ENCODE measurements around the gene SLC7A9.
"Not testable (repeated sequence)": the region's sequence is repeated elsewhere in the genome, so short reads cannot be mapped to it uniquely, and the experiment has no call there.

Gene SLC7A9

DNA sequence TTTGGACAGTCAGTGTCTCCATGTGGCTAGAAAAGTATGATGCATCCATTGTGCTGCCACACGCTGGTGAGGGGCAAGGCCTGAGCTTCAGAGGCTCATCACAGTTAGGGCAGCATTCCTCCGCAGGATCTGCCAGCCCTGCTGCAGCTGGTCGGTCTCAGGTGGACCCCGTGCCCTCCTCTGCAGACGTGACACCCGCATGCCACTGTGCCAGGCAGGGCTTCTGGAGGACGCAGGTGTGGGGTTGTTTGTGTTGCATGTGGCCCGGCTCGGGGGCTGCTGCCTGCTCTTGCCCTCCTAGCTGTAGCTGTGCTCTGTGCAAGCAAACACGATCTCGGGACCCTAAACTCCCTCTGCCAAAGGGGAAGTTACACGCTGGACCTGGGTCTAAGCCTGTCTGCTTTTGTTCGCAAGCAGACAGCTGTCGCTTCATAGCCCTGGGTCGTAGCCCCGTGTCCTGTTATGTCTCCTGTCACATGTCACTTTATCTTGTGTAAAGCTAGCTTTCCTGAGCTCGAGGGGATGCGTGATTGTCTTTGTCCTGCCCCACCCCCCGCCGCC, 45.3 kb downstream of the SLC7A9 start:
- no peak for DNase-seq

DNA sequence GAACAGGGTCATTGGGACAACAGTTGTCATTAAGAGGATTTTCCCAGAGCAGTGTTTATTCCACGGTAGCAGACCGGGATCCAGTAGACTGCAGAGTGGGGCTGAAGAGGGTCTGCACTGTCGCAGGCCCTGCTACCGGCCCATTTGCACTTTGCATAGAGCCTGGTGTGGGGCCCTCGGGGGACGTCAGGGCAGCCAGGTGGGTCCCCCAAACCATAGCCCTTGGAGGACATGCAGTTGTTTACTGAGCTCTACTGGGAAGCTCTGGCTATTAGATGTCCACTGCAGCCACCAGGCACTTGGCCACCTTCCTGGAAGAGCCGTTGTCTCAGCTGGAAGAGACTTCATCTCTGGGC, 45.8 kb downstream of the SLC7A9 start:
- DNase-seq: no peak

- DNase-seq: no peak
Measured at GRCh38 chr19:32822916-32823746, 46.4 kb downstream of the SLC7A9 start.

GRCh38 chr19:32819419-32820400, 49.9 kb downstream of the SLC7A9 start:
- no peak for DNase-seq

DNA sequence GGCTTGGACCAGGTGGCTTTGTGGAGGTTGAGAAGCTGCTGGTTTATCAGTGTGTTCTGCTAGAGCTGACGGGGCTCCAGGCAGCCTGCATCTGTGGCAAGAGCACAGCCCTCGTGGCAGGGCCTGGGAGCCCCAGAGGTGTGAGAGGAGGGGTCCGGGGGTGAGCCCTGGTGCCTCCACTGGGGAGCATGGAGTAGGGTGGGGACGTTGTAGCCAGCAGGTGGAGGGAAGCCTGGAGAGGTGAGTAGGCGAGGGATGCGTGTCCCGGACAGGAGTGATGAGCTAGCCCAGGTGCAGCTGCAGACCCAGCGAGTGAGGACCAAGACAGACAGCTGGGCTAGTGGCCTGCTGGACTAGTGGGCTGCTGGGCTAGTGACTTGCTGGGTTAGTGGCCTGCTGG, 51.0 kb downstream of the SLC7A9 start:
- no peak for DNase-seq

DNA sequence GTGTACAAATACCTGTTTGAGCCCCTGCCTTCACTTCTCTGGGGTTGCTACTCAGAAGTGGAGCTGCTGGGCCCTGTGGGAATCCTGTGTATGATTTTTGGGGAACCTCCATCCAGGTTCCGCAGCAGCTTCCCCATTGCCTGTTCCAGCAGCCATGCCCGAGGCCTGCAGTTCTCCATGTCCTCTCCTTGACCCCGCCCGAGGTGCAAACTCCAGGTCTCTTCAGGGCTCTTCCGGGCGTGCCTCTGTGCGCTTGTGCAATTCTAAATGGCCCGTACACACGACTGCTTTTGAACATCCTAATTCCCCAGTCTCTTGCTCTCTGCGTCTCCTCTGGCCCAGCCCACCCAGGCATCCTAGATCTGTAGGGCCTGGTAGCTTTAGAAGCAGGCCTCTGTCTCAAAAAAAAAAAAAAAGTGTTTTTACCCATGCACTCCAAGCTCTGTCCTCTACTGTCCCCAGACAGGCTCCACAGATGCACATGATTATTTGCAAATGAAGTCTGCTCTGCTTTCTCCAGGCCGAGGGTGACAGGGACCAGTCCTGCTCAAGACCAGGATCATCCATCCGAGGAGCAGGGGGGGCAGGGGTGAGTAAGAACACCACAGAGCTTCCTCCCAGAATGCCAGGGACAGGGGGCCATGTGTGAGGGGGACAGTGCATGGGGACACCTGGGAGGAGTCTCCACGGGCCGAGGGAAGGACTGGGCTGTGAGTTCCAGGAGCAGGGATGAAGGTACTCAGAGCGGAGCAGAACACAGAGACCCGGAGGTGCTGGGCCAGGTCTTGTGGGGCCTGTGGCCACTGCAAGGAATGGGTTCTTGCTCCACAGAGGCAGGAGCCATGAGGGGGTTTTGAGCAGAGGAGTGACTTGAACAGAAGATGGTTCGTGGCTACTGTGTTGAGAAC, 51.7 kb downstream of the SLC7A9 start:
- no peak for DNase-seq

- DNase-seq: no peak
Measured at GRCh38 chr19:32816555-32817099, 52.9 kb downstream of the SLC7A9 start.

- no peak for DNase-seq
Measured at GRCh38 chr19:32814624-32815023, 54.9 kb downstream of the SLC7A9 start.

DNA sequence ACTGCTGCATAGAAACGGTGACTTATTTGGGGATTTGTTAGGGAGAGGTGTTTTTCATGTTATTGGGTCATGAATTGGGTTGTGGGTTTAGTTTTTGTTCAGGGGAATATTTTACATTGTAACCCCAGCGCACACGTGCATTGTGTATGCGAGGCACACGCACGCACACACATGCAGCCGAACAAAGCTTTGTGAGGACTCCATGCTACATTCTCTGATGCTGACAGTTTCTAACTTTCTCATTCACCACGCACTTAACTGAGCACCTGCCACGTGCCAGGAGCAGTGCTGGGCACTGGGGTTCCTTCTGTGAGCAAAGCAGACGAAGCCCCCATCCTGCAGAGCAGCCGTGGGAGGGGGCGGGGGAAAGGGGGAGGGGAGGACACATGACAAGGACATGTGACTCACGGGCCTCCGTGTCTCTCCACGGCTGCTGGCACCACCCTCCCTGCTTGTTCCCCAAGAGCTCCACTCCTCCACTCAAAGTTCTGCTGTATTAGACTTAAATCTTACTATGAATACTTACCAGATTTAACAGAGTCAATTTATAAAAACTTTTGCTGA, 55.6 kb downstream of the SLC7A9 start:
- DNase-seq: no peak

DNA sequence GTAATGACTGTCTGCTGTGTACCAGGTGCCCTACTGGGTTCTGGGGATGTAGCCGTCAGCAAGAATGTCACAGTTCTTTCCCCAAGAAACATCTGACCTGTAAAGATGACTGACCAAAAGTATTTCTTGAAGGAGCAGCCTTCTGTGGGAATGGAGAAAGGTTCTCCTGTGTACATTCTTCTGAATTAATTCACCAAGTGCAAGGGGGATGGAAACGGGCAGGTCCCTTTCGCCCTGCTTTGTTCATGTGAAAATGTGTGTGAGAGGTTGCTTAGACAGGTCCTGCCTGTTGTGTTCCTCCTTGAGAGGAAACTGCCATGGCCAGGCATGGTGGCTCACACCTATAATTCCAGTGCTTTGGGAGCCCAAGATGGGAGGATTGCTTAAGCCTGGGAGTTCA, 57.0 kb downstream of the SLC7A9 start:
- no peak for DNase-seq

DNA sequence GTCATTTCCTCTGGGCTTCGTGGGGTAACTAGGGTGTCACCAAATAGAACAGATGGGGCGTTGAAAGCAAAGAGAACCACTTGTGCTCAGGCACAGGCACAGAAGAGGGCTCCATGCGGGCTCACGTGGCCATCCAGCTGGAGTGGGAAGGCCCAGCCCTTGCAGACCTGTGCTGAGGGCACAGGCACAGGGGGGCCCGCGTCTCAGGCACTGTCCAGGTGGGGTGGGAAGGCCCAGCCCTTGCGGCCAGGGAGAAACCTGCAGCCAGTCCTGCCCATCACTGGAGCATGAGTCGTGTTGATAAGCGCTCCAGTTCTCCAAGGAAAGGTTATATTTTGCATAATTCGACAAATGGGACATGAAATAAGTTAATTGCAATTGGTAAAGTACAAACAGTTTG, 57.5 kb downstream of the SLC7A9 start:
- DNase-seq: no peak

GRCh38 chr19:32811151-32811550, 58.4 kb downstream of the SLC7A9 start:
- DNase-seq: no peak

- no peak for DNase-seq
Measured at GRCh38 chr19:32810452-32810851, 59.1 kb downstream of the SLC7A9 start.

DNA sequence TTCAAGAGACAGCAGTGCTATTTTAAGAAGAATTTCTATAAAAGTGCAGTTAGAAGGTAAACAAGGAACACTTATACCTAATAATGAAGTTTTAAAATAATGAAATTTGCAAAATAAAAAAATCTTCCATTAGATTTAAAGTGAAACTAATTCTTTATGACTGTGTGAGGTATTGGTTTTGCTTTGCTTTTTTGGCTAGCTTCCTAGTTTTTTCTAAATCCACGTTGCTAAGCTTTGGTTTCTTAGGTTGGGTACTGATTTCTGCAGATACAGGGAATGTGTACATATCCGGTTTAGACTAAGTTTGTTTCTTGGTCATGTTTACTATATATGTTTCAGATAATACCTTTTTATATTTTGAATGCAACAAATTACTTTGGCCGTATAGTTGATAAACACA, 59.8 kb downstream of the SLC7A9 start:
- no peak for DNase-seq

- DNase-seq: no peak
Measured at GRCh38 chr19:32809254-32809653, 60.3 kb downstream of the SLC7A9 start.

DNA sequence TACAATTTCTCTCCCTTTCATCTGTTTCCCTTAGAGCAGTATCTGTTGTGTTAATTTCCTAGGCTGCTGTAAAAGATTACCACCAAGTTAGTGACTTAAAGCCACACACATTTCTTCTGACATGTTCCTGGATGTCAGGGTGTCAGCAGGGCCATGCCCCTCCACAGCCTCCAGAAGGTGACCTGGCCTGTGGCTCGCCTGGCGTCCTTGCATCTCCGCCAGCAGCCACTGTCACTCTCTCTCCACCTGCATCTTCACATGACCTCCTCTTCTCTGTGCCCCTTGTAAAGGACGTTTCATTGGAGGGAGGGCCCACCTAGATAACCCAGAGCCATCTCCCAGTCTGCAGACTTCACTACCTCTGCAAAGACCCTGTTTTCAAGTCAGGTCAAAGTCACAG, 61.3 kb downstream of the SLC7A9 start:
- no peak for DNase-seq

GRCh38 chr19:32802840-32803239, 66.7 kb downstream of the SLC7A9 start:
- no peak for DNase-seq

DNA sequence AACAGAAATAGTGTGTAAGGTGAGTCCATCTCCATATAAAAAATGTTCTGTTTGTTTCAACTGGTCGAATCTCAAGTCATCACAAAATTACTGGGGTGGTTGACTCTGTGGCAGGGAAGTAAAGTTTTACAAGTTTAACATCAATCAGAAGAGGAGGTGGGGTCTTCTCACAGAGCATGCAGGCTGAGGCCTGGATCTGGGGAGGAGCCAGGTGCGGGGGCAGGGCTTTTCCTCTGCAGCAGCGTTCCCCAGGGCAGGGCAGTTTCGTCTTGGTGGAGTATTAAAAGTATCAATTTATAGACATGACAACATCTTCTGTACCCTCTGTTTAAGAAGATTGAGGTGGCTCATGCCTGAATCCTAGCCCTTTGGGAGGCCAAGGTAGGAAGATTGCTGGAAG, 68.8 kb downstream of the SLC7A9 start:
- DNase-seq: no peak

- DNase-seq: no peak
Measured at GRCh38 chr19:32800191-32800590, 69.4 kb downstream of the SLC7A9 start.

DNA sequence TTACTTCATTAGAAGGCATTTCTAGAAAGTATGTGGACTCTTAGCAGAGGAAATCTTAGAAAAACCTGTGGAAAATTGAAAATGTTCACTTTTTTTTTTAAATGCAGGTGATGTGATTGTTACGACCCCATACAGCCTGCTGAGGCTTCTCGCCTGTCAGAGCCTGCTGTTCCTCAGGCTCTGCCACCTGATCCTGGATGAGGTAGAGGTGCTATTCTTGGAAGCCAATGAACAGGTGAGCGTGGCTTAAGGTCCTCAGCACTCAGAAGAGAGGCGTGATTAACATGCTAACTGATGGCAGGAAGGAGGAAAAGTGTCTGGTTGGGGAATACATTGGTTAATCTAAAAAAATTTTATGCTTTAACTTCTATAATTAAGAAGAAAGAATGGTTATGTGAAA, 71.4 kb downstream of the SLC7A9 start:
- no peak for DNase-seq

DNA sequence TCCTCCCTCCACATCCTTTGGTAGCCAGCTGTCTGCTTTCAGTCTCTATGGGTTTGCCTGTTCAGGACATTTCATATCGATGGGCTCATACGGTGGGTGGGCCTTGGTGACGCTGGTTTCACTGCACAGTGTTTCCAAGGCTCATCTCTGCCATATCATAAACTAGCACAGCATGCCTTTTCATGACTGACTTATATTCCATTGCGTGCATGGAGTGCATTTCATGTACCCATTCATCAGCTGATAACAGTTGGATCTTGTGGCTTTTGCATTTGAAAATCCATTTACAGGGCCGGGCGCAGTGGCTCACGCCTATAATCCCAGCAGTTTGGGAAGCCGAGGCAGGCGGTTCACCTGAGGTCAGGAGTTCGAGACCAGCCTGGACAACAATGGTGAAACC, 80.1 kb downstream of the SLC7A9 start:
- no peak for DNase-seq

- DNase-seq: not testable (repeated sequence)
Measured at GRCh38 chr19:32787895-32788294, 81.7 kb downstream of the SLC7A9 start.

Measured in activated effector memory CD4-positive, alpha-beta T cell treated with Interleukin-2 at 50 U/mL for 16 hours (primary cell).